Pancreas (tissue), 10 donors: ENCODE measurements around the gene CYP27B1. TPM values are rescaled to one million over a fixed set of nuclear protein-coding genes. Genes with fewer than 3 reads are reported as not detected.

Source experiments
- ATAC-seq, 4 donors: fragments of 200-7000 bp; cut with Tn5 transposase; one replicate each; pipeline versions ENCODE4 v1.8.0 to v1.9.1; 2020; ENCODE audit warnings: mild to moderate bottlenecking in 4 of 4, moderate library complexity in 4 of 4
- DNase-seq, 6 donors: peaks; one replicate each; pipeline ENCODE4 v3.0.0-alpha.2; 2020
- FAIRE-seq: peaks from 2 replicates; lab custom pipeline; 2012; peaks lifted over from hg19 to GRCh38; lab: Jason Lieb, UNC
- H3K27ac ChIP-seq, 4 donors: fragments of 200-600 bp; sonication (generic); 1 replicate in 3 of 4; 2 replicates in 1 of 4; pipeline versions ENCODE4 v1.5.0 to v1.8.0; 2020
- H3K27me3 ChIP-seq, 4 donors: fragments of 200-600 bp; one replicate each; pipeline ENCODE4 v1.8.0; 2021
- H3K36me3 ChIP-seq, 3 donors: fragments of 200-600 bp; sonication (generic) in 1 of 3; one replicate each; pipeline versions ENCODE4 v1.5.0 to v1.8.0; 2020 to 2021
- H3K4me1 ChIP-seq, 3 donors: fragments of 200-600 bp; one replicate each; pipeline ENCODE4 v1.8.0; 2021
- H3K4me3 ChIP-seq, 4 donors: fragments of 200-600 bp; sonication (generic) in 2 of 4; one replicate each; pipeline versions ENCODE4 v1.5.0 to v1.8.0; 2020 to 2021
- H3K9me3 ChIP-seq, 4 donors: fragments of 200-600 bp; one replicate each; pipeline ENCODE4 v1.8.0; 2021
- CTCF ChIP-seq, 4 donors: fragments of 200-600 bp; sonication (generic) in 3 of 4; IDR thresholded peaks; one replicate each; pipeline versions ENCODE4 v1.5.0 to v1.8.0; 2021; ENCODE audit warnings: antibody characterized with exemption in 4 of 4
- WGBS, 2 donors: extraction: QIAGEN DNeasy Blood & Tissue Kit; methylation state at CpG; one replicate each; pipeline ENCODE4 v1.1.7; 2013; 5-methylcytosine and 5-hydroxymethylcytosine counted together
- intact Hi-C, 3 donors: fragments of 100-400 bp; cut with DNase I; formaldehyde crosslinking; loops; one replicate each; pipeline versions ENCODE4 v1.11.1 to v1.14.2; 2022
- polyA plus RNA-seq, 2 donors: library from polyadenylated mRNA; stranded (reverse); fragments of 200-250 nt; gene quantifications; one replicate each; pipeline ENCODE4 v1.2.3, GENCODE V29; 2013
- total RNA-seq, 6 donors: library from RNA; stranded (reverse); fragmentation: NEBNext Ultra II Directional in 4 of 6; extraction: Animal tissue kit (Norgen Biotek cat#: 25700) in 4 of 6; gene quantifications; one replicate each; pipeline versions ENCODE4 v1.2.1 to v1.2.4, GENCODE V29; 2021 to 2023
- donor health status: healthy with polysubstance abuse.
- donor health status: DM: no; HTN: no; CAD: no; lungs with moderate emphysema.
- donor health status: DM: no; HTN: no; CAD: no.
- donor health status: control.
- donor health status: control.
- donor health status: Bipolar disorder and iron deficiency.
- donor health status: DM: yes; HTN: yes; CAD: no.
- donor health status: DM: no; HTN: no; CAD: no.
- donor health status: DM: no; HTN: no; CAD: no.
- donor health status: DM: yes; HTN: yes; CAD: no.

Gene CYP27B1
- total and polyA plus RNA-seq, 8 donors, result 1.6 to 5.8 (median 3.5) TPM

GRCh38 chr12:57754411-57755193, 12.3 kb downstream of the CYP27B1 start, which contains the start of gene MARCHF9:
Gene MARCHF9 (plus strand): TSS chr12:57755103. CDS start chr12:57755529, 426 bp downstream.
- intact Hi-C loops, result no loop called here
- Histone ChIP-seq H3K9me3 (no peaks in the 10 kb centered on the region), H3K4me3 (peak within 1 kb of the TSS; percentile 57 to 75 (median 64)), H3K36me3 (peaks cover 0 to 6% (median 0%) of the 10 kb centered on the region in 3 donors), H3K27me3 (no peaks in the 10 kb centered on the region), H3K27ac (peak within 1 kb of the TSS; percentile 42 to 63 (median 50)), H3K4me1 (peaks cover 0 to 15% (median 14%) of the 10 kb centered on the region in 3 donors)
- FAIRE-seq (no peak), ATAC-seq (peak; percentile 10 to 41 (median 34)), DNase-seq (peak in 5 of 6 donors; percentile 73 to 83 (median 77))
- no peak for TF ChIP-seq CTCF (IDR thresholded peaks at IDR 0.05)
- 1% methylated on average over 29 to 41 of the region's 41 CpGs for WGBS, 2 donors

- WGBS, 2 donors, result 28 to 35% methylated on average over 1 of the region's 1 CpG
- Histone ChIP-seq H3K9me3 (no peaks in the 10 kb centered on the region), H3K4me3 (no peak overlapping the region), H3K4me1 (peaks cover 0 to 15% (median 14%) of the 10 kb centered on the region in 3 donors), H3K36me3 (peaks cover 0 to 10% (median 7%) of the 10 kb centered on the region in 3 donors), H3K27ac (peak overlapping the region in 2 of 4 donors; percentile 57 to 63), H3K27me3 (no peaks in the 10 kb centered on the region)
- intact Hi-C loops, result no loop called here
- no peak for DNase-seq
- no peak for ATAC-seq
- FAIRE-seq, result no peak
- no peak for TF ChIP-seq CTCF (IDR thresholded peaks at IDR 0.05)
These were observed 13.0 kb downstream of the CYP27B1 start for GRCh38 chr12:57753756-57754337.

- peaks cover 0 to 15% (median 14%) of the 10 kb centered on the region in 3 donors for H3K4me1 ChIP-seq
- no peaks in the 10 kb centered on the region for H3K27me3 ChIP-seq
- peaks cover 0 to 21% (median 13%) of the 10 kb centered on the region in 3 donors for H3K36me3 ChIP-seq
- H3K9me3 ChIP-seq, result no peaks in the 10 kb centered on the region
- WGBS, 2 donors, result 0 to 1% methylated on average over 5 of the region's 5 CpGs
- H3K27ac ChIP-seq, result peak overlapping the region; percentile 46 to 72 (median 64)
- ATAC-seq (no peak), FAIRE-seq (no peak), DNase-seq (no peak)
- intact Hi-C loops, result no loop called here
- peak overlapping the region in 1 of 4 donors; percentile 77 for H3K4me3 ChIP-seq
- TF ChIP-seq CTCF (IDR thresholded peaks at IDR 0.05), result no peak
These were observed 14.2 kb downstream of the CYP27B1 start for GRCh38 chr12:57752668-57753000.

- Histone ChIP-seq H3K27me3 (no peaks in the 10 kb centered on the region), H3K4me1 (peaks cover 0 to 15% (median 14%) of the 10 kb centered on the region in 3 donors), H3K9me3 (no peaks in the 10 kb centered on the region), H3K36me3 (peaks cover 0 to 25% (median 14%) of the 10 kb centered on the region in 3 donors), H3K4me3 (peak within 1 kb of the TSS; percentile 31 to 77 (median 74)), H3K27ac (peak within 1 kb of the TSS; percentile 74 to 89 (median 81))
- FAIRE-seq (peak; percentile 23), DNase-seq (peak; percentile 97 to 100 (median 100)), ATAC-seq (peak; percentile 84 to 92 (median 85))
- TF ChIP-seq CTCF (IDR thresholded peaks at IDR 0.05), result no peak
- 0 to 1% methylated on average over 55 to 58 of the region's 58 CpGs for WGBS, 2 donors
- intact Hi-C loops, result no loop called here
These were observed 14.8 kb downstream of the CYP27B1 start, which contains the start of gene CDK4 for GRCh38 chr12:57751788-57752667. Gene CDK4 (minus strand): TSS chr12:57752310. CDS start chr12:57751717, 593 bp downstream.
